PC-3 (cell line): ENCODE data around the gene TMEM158.

ENCODE experiments used
- EZH2 ChIP-seq: fragments of 300-600 bp; sonication (generic); IDR thresholded peaks from one replicate; pipeline ENCODE4 v1.6.1; 2017; ENCODE audit warnings: antibody characterized with exemption, mild to moderate bottlenecking, low read length; ENCODE audit not compliant: unreplicated experiment
- EZH2phosphoT487 ChIP-seq: fragments of 300-600 bp; sonication (generic); IDR thresholded peaks from 2 replicates; pipeline ENCODE4 v1.6.1; 2018; ENCODE audit warnings: mild to moderate bottlenecking, antibody characterized with exemption, low read length, borderline replicate concordance
- TF ChIP-seq, protein P1 (sequence below): fragments of 300-600 bp; sonication (generic); conservative IDR thresholded peaks from 2 replicates; pipeline ENCODE4 v1.5.1; 2017; ENCODE audit warnings: antibody characterized with exemption, low read depth, mild to moderate bottlenecking, low read length

GRCh38 chr3:45225465-45226205 lies 452 bp downstream of the TMEM158 start:
- TF ChIP-seq EZH2phosphoT487 (no peak), EZH2 (no peak)
- TF ChIP-seq, protein P1, sequence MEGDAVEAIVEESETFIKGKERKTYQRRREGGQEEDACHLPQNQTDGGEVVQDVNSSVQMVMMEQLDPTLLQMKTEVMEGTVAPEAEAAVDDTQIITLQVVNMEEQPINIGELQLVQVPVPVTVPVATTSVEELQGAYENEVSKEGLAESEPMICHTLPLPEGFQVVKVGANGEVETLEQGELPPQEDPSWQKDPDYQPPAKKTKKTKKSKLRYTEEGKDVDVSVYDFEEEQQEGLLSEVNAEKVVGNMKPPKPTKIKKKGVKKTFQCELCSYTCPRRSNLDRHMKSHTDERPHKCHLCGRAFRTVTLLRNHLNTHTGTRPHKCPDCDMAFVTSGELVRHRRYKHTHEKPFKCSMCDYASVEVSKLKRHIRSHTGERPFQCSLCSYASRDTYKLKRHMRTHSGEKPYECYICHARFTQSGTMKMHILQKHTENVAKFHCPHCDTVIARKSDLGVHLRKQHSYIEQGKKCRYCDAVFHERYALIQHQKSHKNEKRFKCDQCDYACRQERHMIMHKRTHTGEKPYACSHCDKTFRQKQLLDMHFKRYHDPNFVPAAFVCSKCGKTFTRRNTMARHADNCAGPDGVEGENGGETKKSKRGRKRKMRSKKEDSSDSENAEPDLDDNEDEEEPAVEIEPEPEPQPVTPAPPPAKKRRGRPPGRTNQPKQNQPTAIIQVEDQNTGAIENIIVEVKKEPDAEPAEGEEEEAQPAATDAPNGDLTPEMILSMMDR: no peak
